ENCODE results near the gene SLC22A23. TPM values are rescaled to one million over a fixed set of nuclear protein-coding genes. Genes with fewer than 3 reads are reported as not detected.

Gene SLC22A23
- total and polyA plus RNA-seq, 2 of the 4 experiments (the other 2 are of a cell fraction) = 0.72 to 1.6 TPM

- Histone ChIP-seq H3K23ac (ENCODE audit: low read depth, low read length) (no peak overlapping the region), H4K5ac (ENCODE audit: low read depth, low read length) (no peak overlapping the region), H3K4me1 (ENCODE audit: control insufficient read depth, insufficient read depth, low read length) (peaks cover 2% of the 10 kb centered on the region; the same call in 1 of the 2 replicates), H3K9me3 (ENCODE audit: control insufficient read depth, insufficient read depth, low read length) (no peaks in the 10 kb centered on the region), H3K27me3 (ENCODE audit: control insufficient read depth, insufficient read depth, low read length) (peaks cover 30% of the 10 kb centered on the region), H4K20me1 (ENCODE audit: insufficient read depth, low read length) (no peaks in the 10 kb centered on the region), H2BK20ac (ENCODE audit: low read depth, low read length) (no peak overlapping the region), H2BK120ac (ENCODE audit: low read depth, low read length) (no peak overlapping the region), H3K4ac (ENCODE audit: low read depth, low read length) (no peak overlapping the region), H4K91ac (ENCODE audit: insufficient read depth, low read depth, low read length) (no peak overlapping the region), H3K18ac (ENCODE audit: low read depth, low read length) (no peak overlapping the region), H4K8ac (ENCODE audit: low read depth in 2 of 2, low read length in 2 of 2) (no peak overlapping the region), H2AK5ac (ENCODE audit: low read depth, low read length) (no peak overlapping the region), H3K79me1 (ENCODE audit: low read depth in 1 of 2, low read length in 2 of 2) (no peaks in the 10 kb centered on the region), H2BK5ac (ENCODE audit: low read depth, low read length, poor library complexity, severe bottlenecking) (no peak overlapping the region), H3K9me1 (ENCODE audit: insufficient read depth, low read length) (peaks cover 4% of the 10 kb centered on the region; the same call in 1 of the 2 replicates), H3K14ac (replicated peaks; ENCODE audit: low read depth, low read length) (no peak overlapping the region), H3K56ac (ENCODE audit: extremely low read depth, insufficient read depth, low read length) (no peak overlapping the region), H3K27ac (ENCODE audit: insufficient read depth, low read length) (no peak overlapping the region), H3K9ac (ENCODE audit: low read depth, low read length) (no peak overlapping the region), H2BK15ac (ENCODE audit: low read depth, low read length) (no peak overlapping the region), H3K36me3 (ENCODE audit: control insufficient read depth, insufficient read depth, low read length) (no peaks in the 10 kb centered on the region), H2AK9ac (replicated peaks; ENCODE audit: low read depth, low read length, poor library complexity) (no peak overlapping the region), H3K4me3 (ENCODE audit: insufficient read depth, low read depth, low read length) (no peak overlapping the region), H2AFZ (replicated peaks; ENCODE audit: low read length, poor library complexity) (no peak overlapping the region), H3K4me2 (ENCODE audit: low read depth, low read length) (no peak overlapping the region)
- dilution Hi-C loops (cut with HindIII; ENCODE audit: low sequenced_read_pairs, unreplicated experiment) (no loop called here), in situ Hi-C loops (cut with MboI; ENCODE audit: low sequenced_read_pairs) (no loop called here), intact Hi-C loops (cut with micrococcal nuclease) (no loop called here)
- BruUV-seq (replicated peaks) = no TSS peak
- WGBS, 2 experiments (ENCODE audit: extremely low coverage in 2 of 2, insufficient read length in 1 of 2) = 59% methylated on average over 6 of the region's 15 CpGs; no CpG with 5 or more reads in 1 of the 2 experiments
- CTCF ChIA-PET = no interaction called here
- no peak for TF ChIP-seq RFX5 (IDR thresholded peaks at IDR 0.05; ENCODE audit: low read depth, low read length)
- TF ChIP-seq, protein P1, sequence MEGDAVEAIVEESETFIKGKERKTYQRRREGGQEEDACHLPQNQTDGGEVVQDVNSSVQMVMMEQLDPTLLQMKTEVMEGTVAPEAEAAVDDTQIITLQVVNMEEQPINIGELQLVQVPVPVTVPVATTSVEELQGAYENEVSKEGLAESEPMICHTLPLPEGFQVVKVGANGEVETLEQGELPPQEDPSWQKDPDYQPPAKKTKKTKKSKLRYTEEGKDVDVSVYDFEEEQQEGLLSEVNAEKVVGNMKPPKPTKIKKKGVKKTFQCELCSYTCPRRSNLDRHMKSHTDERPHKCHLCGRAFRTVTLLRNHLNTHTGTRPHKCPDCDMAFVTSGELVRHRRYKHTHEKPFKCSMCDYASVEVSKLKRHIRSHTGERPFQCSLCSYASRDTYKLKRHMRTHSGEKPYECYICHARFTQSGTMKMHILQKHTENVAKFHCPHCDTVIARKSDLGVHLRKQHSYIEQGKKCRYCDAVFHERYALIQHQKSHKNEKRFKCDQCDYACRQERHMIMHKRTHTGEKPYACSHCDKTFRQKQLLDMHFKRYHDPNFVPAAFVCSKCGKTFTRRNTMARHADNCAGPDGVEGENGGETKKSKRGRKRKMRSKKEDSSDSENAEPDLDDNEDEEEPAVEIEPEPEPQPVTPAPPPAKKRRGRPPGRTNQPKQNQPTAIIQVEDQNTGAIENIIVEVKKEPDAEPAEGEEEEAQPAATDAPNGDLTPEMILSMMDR (conservative IDR thresholded peaks at IDR 0.05; ENCODE audit: low read depth, low read length) = no peak
- no peak for TF ChIP-seq FOS (IDR thresholded peaks at IDR 0.05; ENCODE audit: low read depth, low read length)
- TF ChIP-seq MXI1 (IDR thresholded peaks at IDR 0.05; ENCODE audit: borderline replicate concordance, low read depth, low read length) = no peak
- TF ChIP-seq SMC3 (IDR thresholded peaks at IDR 0.05; ENCODE audit: low read depth, low read length) = no peak
- no peak for TF ChIP-seq MAFK (IDR thresholded peaks at IDR 0.05; ENCODE audit: low read depth, low read length)
- TF ChIP-seq NFE2L2 (IDR thresholded peaks at IDR 0.05; ENCODE audit: low read depth, low read length) = no peak
- no peak for TF ChIP-seq BHLHE40 (IDR thresholded peaks at IDR 0.05; ENCODE audit: low read depth, low read length)
- no peak for TF ChIP-seq RAD21 (IDR thresholded peaks at IDR 0.05; ENCODE audit: low read length)
- no peak for TF ChIP-seq CHD1 (IDR thresholded peaks at IDR 0.05; ENCODE audit: low read depth, low read length)
- no peak for TF ChIP-seq MAZ (IDR thresholded peaks at IDR 0.05; ENCODE audit: borderline replicate concordance, low read depth, low read length)
- no peak for TF ChIP-seq RCOR1 (IDR thresholded peaks at IDR 0.05; ENCODE audit: insufficient replicate concordance, low read length)
- TF ChIP-seq, protein P2, sequence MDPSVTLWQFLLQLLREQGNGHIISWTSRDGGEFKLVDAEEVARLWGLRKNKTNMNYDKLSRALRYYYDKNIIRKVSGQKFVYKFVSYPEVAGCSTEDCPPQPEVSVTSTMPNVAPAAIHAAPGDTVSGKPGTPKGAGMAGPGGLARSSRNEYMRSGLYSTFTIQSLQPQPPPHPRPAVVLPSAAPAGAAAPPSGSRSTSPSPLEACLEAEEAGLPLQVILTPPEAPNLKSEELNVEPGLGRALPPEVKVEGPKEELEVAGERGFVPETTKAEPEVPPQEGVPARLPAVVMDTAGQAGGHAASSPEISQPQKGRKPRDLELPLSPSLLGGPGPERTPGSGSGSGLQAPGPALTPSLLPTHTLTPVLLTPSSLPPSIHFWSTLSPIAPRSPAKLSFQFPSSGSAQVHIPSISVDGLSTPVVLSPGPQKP (IDR thresholded peaks at IDR 0.05; ENCODE audit: borderline replicate concordance, low read depth, low read length) = no peak
- TF ChIP-seq USF2 (IDR thresholded peaks at IDR 0.05; ENCODE audit: low read depth, low read length) = no peak
- no peak for TF ChIP-seq CEBPB (IDR thresholded peaks at IDR 0.05; ENCODE audit: low read depth, low read length)
- ATAC-seq (ENCODE audit: low read depth) = no peak
- no peak for DNase-seq
- POLR2A ChIA-PET (ENCODE audit: unreplicated experiment) = interaction anchor here (0.7 kb wide), 1 partner anchor 241 kb away, joined by 3 read pairs; no protein-coding TSS in a partner anchor
Observed at GRCh38 chr6:3351105-3351676, 105.7 kb downstream of the SLC22A23 start.
